CD1c-positive myeloid dendritic cell (primary cell): ENCODE results near the gene SIX5.
"Not testable (repeated sequence)": the region's sequence is repeated elsewhere in the genome, so short reads cannot be mapped to it uniquely, and the experiment has no call there.

Experiments used
- DNase-seq: peaks from one replicate; pipeline ENCODE4 v3.0.0-alpha.2; 2016; ENCODE audit errors: extremely low spot score

Gene SIX5

GRCh38 chr19:45754323-45754722, 14.7 kb downstream of the SIX5 start:
- no peak for DNase-seq

GRCh38 chr19:45753548-45753947, 15.5 kb downstream of the SIX5 start:
- DNase-seq = no peak

DNA sequence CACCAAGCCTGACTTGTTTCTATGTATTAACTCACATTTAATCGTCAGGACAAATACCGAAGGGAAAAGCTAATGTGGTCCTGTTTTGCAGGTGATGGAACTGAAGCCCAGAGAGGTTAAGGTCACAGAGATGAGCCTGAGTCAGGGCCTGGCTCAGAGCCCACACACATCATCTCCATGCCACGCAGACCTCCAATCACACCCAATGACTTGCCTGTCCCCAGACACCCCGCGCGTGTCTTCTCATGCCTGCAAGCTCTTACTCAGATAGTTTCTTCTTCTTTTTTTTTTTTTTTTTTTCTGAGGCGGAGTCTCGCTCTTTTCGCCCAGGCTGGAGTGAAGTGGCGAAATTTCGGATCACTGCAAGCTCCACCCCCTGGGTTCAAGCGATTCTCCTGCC, 16.4 kb downstream of the SIX5 start:
- no peak for DNase-seq

- DNase-seq = not testable (repeated sequence)
These were observed 17.6 kb downstream of the SIX5 start for GRCh38 chr19:45751483-45751882.

DNA sequence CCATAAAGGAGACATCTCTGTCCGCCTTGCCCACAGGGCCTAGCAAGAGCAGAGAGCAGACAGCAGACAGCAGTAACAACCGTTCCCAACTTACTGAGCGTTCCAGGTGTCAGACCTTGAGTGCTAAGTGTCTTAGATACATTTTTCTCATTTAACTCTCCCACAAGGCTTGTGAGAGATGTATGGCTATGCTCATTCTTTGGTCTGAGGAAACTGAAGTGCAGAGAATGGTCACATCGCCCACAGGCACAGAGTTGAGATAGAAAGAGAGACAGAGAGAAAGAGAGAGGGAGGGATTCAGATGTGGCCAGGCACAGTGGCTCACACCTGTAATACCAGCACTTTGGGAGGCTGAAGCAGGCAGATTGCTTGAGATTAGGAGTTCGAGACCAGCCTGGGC, 21.5 kb downstream of the SIX5 start:
- no peak for DNase-seq

GRCh38 chr19:45746866-45747265, 22.2 kb downstream of the SIX5 start:
- DNase-seq = no peak

GRCh38 chr19:45745606-45746005, 23.4 kb downstream of the SIX5 start:
- DNase-seq = no peak

DNA sequence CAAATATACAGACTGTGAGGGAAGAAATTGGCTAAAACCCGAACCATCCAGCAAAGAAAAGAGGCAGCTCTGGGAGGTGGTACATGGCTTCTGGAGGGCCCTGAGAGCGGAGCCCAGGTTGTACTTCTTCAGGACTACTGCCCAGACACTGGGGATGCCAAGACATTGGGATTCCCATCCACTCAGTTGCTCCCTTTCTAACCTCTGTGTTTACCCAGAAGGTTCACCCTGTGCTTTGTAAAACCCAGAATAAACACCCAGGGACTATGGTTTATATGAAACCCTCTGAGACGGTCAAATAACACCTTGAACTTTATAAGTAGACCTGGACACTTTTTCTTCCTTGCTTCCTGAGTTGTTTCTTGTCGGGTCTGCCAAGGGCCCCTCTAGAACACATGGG, 26.1 kb downstream of the SIX5 start:
- no peak for DNase-seq

- DNase-seq = peak; percentile 28
These were observed 29.3 kb downstream of the SIX5 start for GRCh38 chr19:45739498-45740439.

DNA sequence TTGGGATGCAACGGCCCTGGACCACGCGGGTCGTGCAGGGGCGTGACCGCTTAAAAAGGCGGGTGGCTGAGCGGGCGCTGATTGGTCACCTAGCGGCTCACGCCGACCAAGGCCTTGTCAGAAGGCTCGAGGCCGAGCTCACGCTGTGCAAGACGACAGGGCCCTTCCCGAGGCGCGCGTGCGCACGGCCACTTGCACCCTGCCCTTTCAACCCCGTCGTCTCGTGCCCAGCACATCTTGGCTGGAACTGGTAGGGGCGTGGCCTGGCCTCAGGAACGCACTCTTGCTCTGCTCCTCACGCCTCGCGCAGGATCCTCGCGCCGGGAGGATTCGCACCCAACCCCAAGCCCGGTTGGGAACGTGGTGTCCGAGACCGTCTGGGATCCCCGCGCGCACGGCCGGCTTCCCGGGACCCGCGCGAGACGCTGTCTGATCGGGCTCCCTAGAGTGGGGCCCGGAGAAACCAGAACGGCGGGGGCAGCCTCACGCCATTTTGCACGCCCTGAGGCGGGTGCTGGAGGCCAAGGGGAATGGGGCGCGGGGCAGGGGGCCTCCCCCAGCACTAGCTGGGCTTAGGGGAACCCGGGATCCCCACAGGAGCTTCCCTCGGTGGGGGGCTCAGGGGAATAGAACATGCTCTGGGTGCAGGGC, 35.8 kb downstream of the SIX5 start, which contains the start of gene MEIOSIN:
Gene MEIOSIN (plus strand): TSS at position 280 of the 651 bp plus-strand sequence. CDS start 1,938 bp downstream, outside the sequence.
- DNase-seq = no peak

GRCh38 chr19:45730368-45731288, 38.4 kb downstream of the SIX5 start, which contains the start of gene FBXO46:
Gene FBXO46 (minus strand): TSS chr19:45730896. CDS start chr19:45713495, 17,401 bp downstream.
- DNase-seq = peak; percentile 97

DNA sequence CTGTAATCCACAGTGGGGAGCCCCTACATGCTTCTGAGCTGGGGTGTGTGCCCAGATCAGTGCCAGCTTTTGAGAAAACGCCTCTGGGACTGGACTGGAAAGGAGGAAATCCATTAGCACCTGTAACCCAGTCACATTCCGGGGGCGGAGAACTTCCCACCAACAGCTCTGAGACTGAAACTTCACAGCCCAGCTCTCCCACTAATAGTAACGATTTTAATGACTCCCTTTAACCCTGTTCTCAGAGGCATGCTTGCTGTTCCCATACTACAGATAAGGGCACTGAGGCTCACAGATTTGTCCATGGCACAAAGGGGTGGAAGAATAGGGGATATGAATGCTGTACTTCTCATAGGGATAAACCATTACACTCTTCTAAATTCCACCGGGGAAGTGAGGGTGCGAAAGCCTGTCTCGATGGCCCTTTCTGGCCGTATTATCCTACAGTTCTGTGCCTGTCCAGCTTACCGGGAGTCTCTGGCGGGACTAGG, 39.2 kb downstream of the SIX5 start:
- peak; percentile 47 for DNase-seq

DNA sequence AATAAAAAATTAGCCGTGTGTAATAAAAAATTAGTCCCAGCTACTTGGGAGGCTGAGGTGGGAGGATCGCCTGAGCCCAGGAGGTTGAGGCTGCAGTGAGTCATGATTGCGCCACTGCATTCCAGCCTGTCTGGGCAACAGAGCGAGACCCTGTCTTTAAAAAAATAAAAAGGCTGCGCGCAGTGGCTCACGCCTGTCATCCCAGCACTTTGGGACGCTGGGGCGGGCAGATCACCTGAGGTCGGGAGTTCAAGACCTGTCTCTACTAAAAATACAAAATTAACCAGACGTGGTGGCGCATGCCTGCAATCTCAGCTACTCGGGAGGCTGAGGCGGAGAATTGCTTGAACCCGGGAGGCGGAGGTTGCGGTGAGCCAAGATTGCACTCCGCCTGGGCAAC, 40.4 kb downstream of the SIX5 start:
- not testable (repeated sequence) for DNase-seq

GRCh38 chr19:45720065-45720464, 49.0 kb downstream of the SIX5 start:
- DNase-seq = not testable (repeated sequence)

- no peak for DNase-seq
These were observed 50.9 kb downstream of the SIX5 start for GRCh38 chr19:45717983-45718650.

- peak; percentile 99 for DNase-seq
These were observed 51.7 kb downstream of the SIX5 start for GRCh38 chr19:45717131-45717982.

DNA sequence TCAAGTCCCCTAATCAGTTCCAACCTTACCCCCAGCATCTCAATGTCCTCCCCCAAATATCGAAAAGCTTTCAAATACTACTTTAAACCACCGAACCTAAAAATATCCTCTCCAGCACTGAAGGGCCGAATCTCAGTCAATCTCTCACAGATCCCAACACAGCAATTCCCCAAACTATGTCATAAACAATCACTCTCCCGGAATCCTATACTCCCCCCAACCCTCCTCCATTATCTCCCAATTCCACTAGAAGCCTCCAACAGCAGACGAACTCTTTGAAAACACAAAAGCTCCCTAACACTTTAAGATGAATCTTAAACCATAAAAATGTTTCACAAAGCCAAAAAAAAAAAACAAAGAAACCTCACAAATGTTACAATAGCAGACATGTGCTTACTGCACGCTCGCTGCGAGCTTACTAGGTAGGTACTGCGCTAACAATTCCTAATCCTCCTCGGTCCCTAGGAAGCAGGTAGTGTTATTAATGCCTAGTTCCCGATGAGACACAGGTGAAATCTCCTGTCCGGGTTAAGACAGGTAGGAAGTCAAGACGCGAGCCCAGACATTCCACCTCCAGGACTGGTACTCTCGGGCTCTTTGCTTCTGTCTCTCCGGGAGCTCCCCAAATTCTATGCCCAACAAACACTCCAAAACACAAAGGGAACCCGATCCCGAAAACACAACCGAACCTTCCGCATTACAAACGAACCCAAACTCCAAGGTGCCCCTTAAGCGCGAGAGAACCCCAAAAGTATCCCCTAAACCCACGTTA, 52.5 kb downstream of the SIX5 start:
- DNase-seq = no peak

DNA sequence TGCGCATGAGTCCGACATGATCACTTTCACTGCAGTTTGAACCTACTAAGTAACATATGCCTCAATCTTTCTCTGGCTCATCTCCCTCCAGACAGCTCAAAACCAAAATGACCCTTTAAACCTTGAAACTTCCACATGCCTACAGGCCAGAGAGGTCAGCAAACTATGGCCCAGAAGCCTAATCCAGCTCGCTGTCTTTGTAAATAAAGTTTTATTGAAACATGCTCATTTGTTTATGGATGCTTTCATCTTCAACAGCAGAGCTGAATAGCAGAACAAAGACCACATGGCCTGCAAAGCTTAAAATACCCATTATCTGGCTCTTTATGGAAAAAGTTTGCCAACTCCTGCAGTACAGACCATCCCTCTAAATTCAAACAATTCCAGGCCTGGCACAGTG, 53.9 kb downstream of the SIX5 start:
- DNase-seq = no peak
